Placental pericyte (primary cell): ENCODE measurements around the gene SF3B1. TPM values are rescaled to one million over a fixed set of nuclear protein-coding genes. Genes with fewer than 3 reads are reported as not detected.

ENCODE experiments used
- small RNA-seq: library from RNA; depleted of rRNA; stranded (forward); fragments of <200 nt; gene quantifications from one replicate; pipeline ENCODE3, GENCODE V24; 2012; ENCODE audit warnings: low replicate concordance
- total RNA-seq: library from RNA; depleted of rRNA; stranded (reverse); fragments of >200 nt; gene quantifications from 2 replicates; pipeline ENCODE4 v1.2.3, GENCODE V29; 2012

The SF3B1 gene, protein sequence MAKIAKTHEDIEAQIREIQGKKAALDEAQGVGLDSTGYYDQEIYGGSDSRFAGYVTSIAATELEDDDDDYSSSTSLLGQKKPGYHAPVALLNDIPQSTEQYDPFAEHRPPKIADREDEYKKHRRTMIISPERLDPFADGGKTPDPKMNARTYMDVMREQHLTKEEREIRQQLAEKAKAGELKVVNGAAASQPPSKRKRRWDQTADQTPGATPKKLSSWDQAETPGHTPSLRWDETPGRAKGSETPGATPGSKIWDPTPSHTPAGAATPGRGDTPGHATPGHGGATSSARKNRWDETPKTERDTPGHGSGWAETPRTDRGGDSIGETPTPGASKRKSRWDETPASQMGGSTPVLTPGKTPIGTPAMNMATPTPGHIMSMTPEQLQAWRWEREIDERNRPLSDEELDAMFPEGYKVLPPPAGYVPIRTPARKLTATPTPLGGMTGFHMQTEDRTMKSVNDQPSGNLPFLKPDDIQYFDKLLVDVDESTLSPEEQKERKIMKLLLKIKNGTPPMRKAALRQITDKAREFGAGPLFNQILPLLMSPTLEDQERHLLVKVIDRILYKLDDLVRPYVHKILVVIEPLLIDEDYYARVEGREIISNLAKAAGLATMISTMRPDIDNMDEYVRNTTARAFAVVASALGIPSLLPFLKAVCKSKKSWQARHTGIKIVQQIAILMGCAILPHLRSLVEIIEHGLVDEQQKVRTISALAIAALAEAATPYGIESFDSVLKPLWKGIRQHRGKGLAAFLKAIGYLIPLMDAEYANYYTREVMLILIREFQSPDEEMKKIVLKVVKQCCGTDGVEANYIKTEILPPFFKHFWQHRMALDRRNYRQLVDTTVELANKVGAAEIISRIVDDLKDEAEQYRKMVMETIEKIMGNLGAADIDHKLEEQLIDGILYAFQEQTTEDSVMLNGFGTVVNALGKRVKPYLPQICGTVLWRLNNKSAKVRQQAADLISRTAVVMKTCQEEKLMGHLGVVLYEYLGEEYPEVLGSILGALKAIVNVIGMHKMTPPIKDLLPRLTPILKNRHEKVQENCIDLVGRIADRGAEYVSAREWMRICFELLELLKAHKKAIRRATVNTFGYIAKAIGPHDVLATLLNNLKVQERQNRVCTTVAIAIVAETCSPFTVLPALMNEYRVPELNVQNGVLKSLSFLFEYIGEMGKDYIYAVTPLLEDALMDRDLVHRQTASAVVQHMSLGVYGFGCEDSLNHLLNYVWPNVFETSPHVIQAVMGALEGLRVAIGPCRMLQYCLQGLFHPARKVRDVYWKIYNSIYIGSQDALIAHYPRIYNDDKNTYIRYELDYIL
- 267 and 291 TPM in 2 replicates for total RNA-seq

GRCh38 chr2:197434541-197435513 is at the start of gene SF3B1:
TSS of gene SF3B1 (minus strand) at chr2:197435028. CDS start at chr2:197434999, 29 bp downstream.

DNA sequence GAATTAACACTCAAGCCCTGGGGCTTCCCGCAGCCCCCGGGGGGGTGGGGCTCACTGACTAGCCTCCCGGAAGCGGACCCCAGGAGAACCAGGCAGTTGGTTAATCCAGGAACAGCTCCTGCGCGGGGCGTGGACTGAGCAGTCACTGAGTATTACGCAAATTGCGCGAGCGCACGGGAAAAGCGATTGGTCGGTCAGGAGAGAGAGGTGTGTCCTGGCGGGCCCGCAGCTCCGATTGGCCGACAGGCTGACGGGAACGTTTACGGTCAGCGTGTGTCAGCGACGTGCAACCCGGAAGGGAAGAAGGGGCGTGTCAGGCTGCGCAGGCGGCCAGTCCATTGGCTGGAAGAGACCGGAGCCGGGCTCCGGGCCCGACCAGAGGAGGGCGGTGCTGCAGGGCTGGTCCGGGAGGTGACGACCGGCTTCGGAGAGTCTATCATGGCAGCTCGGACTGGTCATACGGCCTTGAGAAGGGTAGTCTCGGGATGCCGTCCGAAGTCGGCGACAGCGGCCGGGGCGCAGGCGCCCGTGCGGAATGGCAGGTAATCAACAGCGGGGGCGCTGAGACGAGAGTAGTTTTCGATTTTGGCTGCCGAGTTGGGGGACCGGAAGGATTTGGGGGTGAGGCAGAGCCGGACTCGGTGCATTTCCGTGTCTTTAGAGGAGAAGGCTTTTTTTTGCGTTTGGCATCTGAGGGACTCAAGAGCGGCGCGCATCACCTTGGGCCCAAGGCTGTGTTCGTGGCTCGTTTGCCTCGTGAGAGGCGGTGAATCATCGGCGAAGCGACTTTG is 18.5 kb upstream of the SF3B1 start, which contains the start of gene COQ10B:
Gene COQ10B (plus strand): TSS at position 430 of the 791 bp plus-strand sequence. CDS start 9 bp downstream, at position 439.

Small RNAs within 50 kb of the gene (small RNA-seq; reads per million reads assigned to genes)
- gene RF00394 = not detected
- gene RNU6-1029P = not detected

Other genes starting within 250 kb of the SF3B1 start
- 3.1 and 11.5 TPM in 2 replicates for gene ANKRD44, start 124.2 kb downstream of the SF3B1 start, total RNA-seq
- gene COQ10B, start 18.5 kb upstream of the SF3B1 start, total RNA-seq = 41.6 and 68.9 TPM in 2 replicates
- gene HSPD1, start 64.8 kb upstream of the SF3B1 start, total RNA-seq = 220 and 229 TPM in 2 replicates
- 38.7 and 58.8 TPM in 2 replicates for gene HSPE1, start 65.4 kb upstream of the SF3B1 start, total RNA-seq
- 21.0 and 41.7 TPM in 2 replicates for gene MOB4, start 81.0 kb upstream of the SF3B1 start, total RNA-seq
- 4.0 TPM in 1 of 2 replicates, not detected in the other for gene RFTN2, start 240.6 kb upstream of the SF3B1 start, total RNA-seq